ENCODE results near the gene TM4SF1.
"Not testable (repeated sequence)": the region's sequence is repeated elsewhere in the genome, so short reads cannot be mapped to it uniquely, and the experiment has no call there.

TM4SF1 gene

DNA sequence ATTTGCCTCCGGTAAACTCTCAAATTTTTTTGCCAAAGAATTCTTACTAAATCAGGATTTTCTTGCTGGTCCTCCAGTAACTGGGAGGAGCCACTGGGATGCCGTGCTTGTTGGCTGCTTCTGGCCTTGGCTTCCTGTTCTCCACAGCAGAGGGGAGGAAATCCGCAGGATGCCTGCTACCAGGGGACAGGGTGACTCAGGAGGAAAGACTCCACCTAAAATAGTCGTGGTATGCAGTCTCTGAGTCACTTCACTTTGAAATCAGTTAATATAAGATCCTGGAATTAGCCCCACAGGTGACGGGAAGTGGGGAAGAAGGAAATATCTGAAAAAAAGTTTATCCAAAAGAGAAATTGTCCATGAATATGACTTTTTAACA lies 37.5 kb downstream of the TM4SF1 start:
- Histone ChIP-seq H3K4me3 (no peak overlapping the region), H3K4me1 (peaks cover 0 to 35% (median 16%) of the 10 kb centered on the region in 4 donors), H3K36me3 (no peaks in the 10 kb centered on the region), H3K27ac (peak overlapping the region; percentile 51 to 78), H3K9me3 (no peaks in the 10 kb centered on the region), H3K27me3 (no peaks in the 10 kb centered on the region)
- intact Hi-C loops (cut with DNase I; ENCODE audit: low total_unique reads) = no loop called here
- DNase-seq = peak; percentile 89 to 93
- TF ChIP-seq, protein P1, sequence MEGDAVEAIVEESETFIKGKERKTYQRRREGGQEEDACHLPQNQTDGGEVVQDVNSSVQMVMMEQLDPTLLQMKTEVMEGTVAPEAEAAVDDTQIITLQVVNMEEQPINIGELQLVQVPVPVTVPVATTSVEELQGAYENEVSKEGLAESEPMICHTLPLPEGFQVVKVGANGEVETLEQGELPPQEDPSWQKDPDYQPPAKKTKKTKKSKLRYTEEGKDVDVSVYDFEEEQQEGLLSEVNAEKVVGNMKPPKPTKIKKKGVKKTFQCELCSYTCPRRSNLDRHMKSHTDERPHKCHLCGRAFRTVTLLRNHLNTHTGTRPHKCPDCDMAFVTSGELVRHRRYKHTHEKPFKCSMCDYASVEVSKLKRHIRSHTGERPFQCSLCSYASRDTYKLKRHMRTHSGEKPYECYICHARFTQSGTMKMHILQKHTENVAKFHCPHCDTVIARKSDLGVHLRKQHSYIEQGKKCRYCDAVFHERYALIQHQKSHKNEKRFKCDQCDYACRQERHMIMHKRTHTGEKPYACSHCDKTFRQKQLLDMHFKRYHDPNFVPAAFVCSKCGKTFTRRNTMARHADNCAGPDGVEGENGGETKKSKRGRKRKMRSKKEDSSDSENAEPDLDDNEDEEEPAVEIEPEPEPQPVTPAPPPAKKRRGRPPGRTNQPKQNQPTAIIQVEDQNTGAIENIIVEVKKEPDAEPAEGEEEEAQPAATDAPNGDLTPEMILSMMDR (IDR thresholded peaks at IDR 0.05) = no peak

DNA sequence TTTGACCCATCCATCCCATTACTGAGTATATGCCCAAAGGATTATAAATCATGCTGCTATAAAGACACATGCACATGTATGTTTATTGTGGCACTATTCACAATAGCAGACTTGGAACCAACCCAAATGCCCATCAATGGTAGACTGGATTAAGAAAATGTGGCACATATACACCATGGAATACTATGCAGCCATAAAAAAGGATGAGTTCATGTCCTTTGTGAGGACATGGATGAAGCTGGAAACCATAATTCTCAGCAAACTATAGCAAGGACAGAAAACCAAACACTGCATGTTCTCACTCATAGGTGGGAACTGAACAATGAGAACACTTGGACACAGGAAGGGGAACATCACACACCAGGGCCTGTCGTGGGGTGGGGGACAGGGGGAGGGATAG lies 40.0 kb downstream of the TM4SF1 start:
- intact Hi-C loops (cut with DNase I; ENCODE audit: low total_unique reads) = not testable (repeated sequence)
- H3K27ac ChIP-seq = peak overlapping the region in 1 of 2 donors; percentile 36

DNA sequence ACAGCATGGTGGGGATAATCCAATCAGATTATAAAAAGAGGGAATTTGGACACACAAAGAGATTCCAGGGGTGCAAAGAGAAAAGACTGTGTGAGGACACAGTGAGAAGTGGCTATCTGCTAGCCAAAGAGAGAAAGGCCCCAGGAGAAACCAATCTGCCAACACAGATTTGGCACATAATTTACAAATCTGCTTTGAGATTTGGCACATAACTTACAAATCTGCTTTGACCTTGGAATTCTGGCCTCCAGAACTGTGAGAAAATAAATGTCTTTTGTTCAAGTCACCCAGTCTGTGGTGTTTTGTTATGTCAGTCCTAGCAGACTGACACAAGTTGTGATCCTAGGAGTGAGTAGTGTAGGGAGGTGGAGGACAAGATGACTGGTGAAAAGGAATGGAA lies 40.5 kb downstream of the TM4SF1 start:
- Histone ChIP-seq H3K27ac (peak overlapping the region; percentile 15 to 36), H3K36me3 (no peaks in the 10 kb centered on the region), H3K9me3 (no peaks in the 10 kb centered on the region), H3K4me1 (peaks cover 0 to 56% (median 22%) of the 10 kb centered on the region in 4 donors), H3K27me3 (no peaks in the 10 kb centered on the region), H3K4me3 (no peak overlapping the region)
- no peak for DNase-seq
- TF ChIP-seq, protein P1 (IDR thresholded peaks at IDR 0.05) = no peak
- intact Hi-C loops (cut with DNase I; ENCODE audit: low total_unique reads) = no loop called here

More for the DNA sequence above, 40.0 kb downstream of the TM4SF1 start:
- peaks cover 0 to 53% (median 22%) of the 10 kb centered on the region in 4 donors for H3K4me1 ChIP-seq
- not testable (repeated sequence) for H3K9me3 ChIP-seq, H3K36me3 ChIP-seq, DNase-seq, H3K27me3 ChIP-seq, H3K4me3 ChIP-seq

DNA sequence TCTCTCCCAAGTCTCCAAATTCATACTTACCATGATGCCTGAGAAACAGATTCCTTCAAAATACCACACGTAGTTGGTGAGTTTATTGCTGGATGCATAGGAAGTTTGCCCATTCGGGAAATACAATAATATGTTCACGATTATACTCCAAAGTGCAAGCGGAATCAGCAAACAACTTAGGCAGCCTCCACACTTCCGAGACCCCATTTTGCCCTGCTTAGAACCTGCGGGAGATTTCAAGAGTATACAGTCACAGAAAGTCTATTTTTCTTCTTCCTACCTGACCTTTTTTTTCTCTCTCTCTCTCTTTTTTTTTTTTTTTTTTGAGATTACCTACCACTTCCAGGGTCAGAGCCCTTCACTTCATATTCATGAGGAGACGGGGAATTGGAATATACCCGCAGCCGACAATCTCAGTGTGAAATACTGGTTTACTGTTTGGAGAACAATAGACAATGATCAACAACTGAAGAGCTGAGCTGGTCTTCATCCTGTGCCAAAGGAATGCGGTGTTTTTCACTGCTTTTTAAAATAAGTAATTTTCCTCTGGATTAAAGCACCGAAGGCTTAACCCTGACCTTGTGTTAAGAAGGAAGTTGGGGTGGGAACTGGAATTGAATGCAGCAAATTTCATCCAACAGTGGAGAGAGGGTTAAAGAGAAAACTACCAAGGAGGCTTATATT lies 44.1 kb downstream of the TM4SF1 start, which contains the start of gene TM4SF18:
Gene TM4SF18 (minus strand): TSS at position 461 of the 684 bp plus-strand sequence. CDS start 254 bp downstream, at position 207.
- Histone ChIP-seq H3K4me1 (peaks cover 0 to 34% (median 6%) of the 10 kb centered on the region in 4 donors), H3K27me3 (no peaks in the 10 kb centered on the region), H3K27ac (peak within 1 kb of the TSS in 1 of 2 donors; percentile 35), H3K36me3 (no peaks in the 10 kb centered on the region), H3K9me3 (no peaks in the 10 kb centered on the region), H3K4me3 (no peak within 1 kb of the TSS)
- DNase-seq = no peak
- TF ChIP-seq, protein P1 (IDR thresholded peaks at IDR 0.05) = no peak
- intact Hi-C loops (cut with DNase I; ENCODE audit: low total_unique reads) = no loop called here

DNA sequence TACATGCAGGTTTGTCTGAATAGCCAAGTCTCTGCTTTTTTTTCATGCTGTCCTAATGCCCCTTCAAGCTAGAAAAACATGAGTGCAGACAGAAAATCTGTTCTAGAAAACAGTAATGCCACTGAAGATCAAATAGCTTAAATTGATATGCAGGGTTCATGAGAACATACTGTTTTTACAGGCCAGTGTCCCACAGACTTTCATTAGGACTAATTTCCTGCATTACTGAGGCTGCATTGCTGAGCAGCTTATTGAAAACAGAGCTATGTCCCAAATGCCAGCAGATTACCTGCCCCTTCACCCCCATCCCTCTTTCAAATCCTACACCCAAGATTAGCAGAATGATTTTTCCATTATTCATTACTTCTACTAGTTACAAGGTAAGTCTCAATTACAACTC lies 44.7 kb downstream of the TM4SF1 start:
- peak overlapping the region in 1 of 2 donors; percentile 35 for H3K27ac ChIP-seq
- TF ChIP-seq, protein P1 (IDR thresholded peaks at IDR 0.05) = no peak
- no peaks in the 10 kb centered on the region for H3K9me3 ChIP-seq
- H3K4me3 ChIP-seq = no peak overlapping the region
- DNase-seq = no peak
- no peaks in the 10 kb centered on the region for H3K36me3 ChIP-seq
- intact Hi-C loops (cut with DNase I; ENCODE audit: low total_unique reads) = no loop called here
- peaks cover 0 to 34% (median 6%) of the 10 kb centered on the region in 4 donors for H3K4me1 ChIP-seq
- H3K27me3 ChIP-seq = no peaks in the 10 kb centered on the region

DNA sequence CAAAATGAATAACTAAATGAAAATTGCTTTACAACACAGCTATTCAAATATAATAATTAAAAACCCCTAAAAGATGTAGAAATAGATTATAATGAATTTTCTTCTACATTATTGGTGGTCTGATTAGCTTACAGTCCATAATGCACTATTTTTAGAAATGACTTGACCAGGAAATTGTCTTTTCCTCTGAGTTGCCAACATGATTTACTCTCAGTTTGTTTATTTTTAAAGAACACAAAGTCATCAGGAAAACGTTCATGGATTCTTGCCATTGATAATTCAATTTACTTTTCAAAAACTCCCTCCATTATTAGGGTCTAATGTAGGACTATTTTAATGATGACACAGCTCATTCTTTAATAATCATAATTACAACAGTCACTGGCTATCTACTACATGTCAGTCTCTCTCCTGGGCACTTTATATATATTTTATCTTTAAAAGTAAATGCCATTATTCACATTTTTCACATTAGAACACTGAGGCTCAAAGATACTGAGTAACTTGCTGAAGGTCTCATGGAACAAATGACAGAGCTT lies 45.2 kb downstream of the TM4SF1 start:
- no peaks in the 10 kb centered on the region for H3K36me3 ChIP-seq
- H3K4me1 ChIP-seq = peaks cover 0 to 33% (median 6%) of the 10 kb centered on the region in 4 donors
- TF ChIP-seq, protein P1 (IDR thresholded peaks at IDR 0.05) = no peak
- no peaks in the 10 kb centered on the region for H3K9me3 ChIP-seq
- H3K27me3 ChIP-seq = no peaks in the 10 kb centered on the region
- peak overlapping the region in 1 of 2 donors; percentile 35 for H3K27ac ChIP-seq
- no peak for DNase-seq
- intact Hi-C loops (cut with DNase I; ENCODE audit: low total_unique reads) = no loop called here
- no peak overlapping the region for H3K4me3 ChIP-seq

Measured in tibial artery (tissue), 4 donors.